PC-3 (cell line): ENCODE data around the gene SUMO3. TPM values are rescaled to one million over a fixed set of nuclear protein-coding genes. Genes with fewer than 3 reads are reported as not detected.

ENCODE experiments used
- ATAC-seq: fragments of 200-7000 bp; cut with Tn5 transposase; 2 replicates; pipeline ENCODE4 v1.9.1; 2020; ENCODE audit warnings: mild to moderate bottlenecking, moderate library complexity
- BruUV-seq: library from RNA; stranded (reverse); fragments of 400-500 nt; replicated peaks from 2 replicates; lab custom pipeline; 2021; lab: Mats Ljungman, UMichigan
- CTCF ChIA-PET: fragments of 300-600 bp; sonication (Branson Sonifier 250); formaldehyde crosslinking; loops from one replicate; lab custom pipeline; 2022; ENCODE audit warnings: antibody characterized with exemption; lab: Charles Lee
- POLR2A ChIA-PET: fragments of 300-600 bp; sonication (Branson Sonifier 250); formaldehyde crosslinking; loops from one replicate; lab custom pipeline; 2022; ENCODE audit warnings: antibody characterized with exemption; ENCODE audit not compliant: unreplicated experiment; lab: Charles Lee
- DNase-seq: peaks from one replicate; pipeline ENCODE4 v3.0.0-alpha.2; 2015
- H2AFZ ChIP-seq: fragments of 300-600 bp; sonication (generic); 2 replicates; pipeline ENCODE4 v1.6.0; 2016; ENCODE audit warnings: antibody characterized with exemption, low read length
- H3F3A ChIP-seq: fragments of 300-600 bp; sonication (generic); one replicate; pipeline ENCODE4 v1.6.0; 2017; ENCODE audit warnings: antibody characterized with exemption, low read length, control low read depth, mild to moderate bottlenecking; ENCODE audit not compliant: unreplicated experiment
- H3K27ac ChIP-seq: fragments of 300-600 bp; sonication (generic); 2 replicates; pipeline ENCODE4 v1.5.1; 2016; ENCODE audit warnings: mild to moderate bottlenecking, low read length
- H3K27me3 ChIP-seq: fragments of 300-600 bp; sonication (generic); 2 replicates; pipeline ENCODE4 v1.6.1; 2016; ENCODE audit warnings: low read length, mixed read lengths
- H3K36me3 ChIP-seq: fragments of 300-600 bp; sonication (generic); 2 replicates; pipeline ENCODE4 v1.6.1; 2016; ENCODE audit warnings: low read depth, mixed run types, low read length, mixed read lengths
- H3K4me1 ChIP-seq: fragments of 300-600 bp; sonication (generic); 2 replicates; pipeline ENCODE4 v1.5.1; 2016; ENCODE audit warnings: low read length; ENCODE audit not compliant: insufficient read depth
- H3K4me2 ChIP-seq: fragments of 300-600 bp; sonication (generic); 2 replicates; pipeline ENCODE4 v1.6.0; 2016; ENCODE audit warnings: low read length
- H3K4me3 ChIP-seq: fragments of 300-600 bp; sonication (generic); 2 replicates; pipeline ENCODE4 v1.5.1; 2016; ENCODE audit warnings: mild to moderate bottlenecking, low read length, mixed read lengths
- H3K79me2 ChIP-seq: fragments of 300-600 bp; sonication (generic); 2 replicates; pipeline ENCODE4 v1.6.1; 2017; ENCODE audit warnings: low read length, mixed read lengths
- H3K9ac ChIP-seq: fragments of 300-600 bp; sonication (generic); 2 replicates; pipeline ENCODE4 v1.6.0; 2016; ENCODE audit warnings: mild to moderate bottlenecking, low read length
- H3K9me2 ChIP-seq: fragments of 300-600 bp; sonication (generic); replicated peaks from 2 replicates; pipeline ENCODE4 v1.6.1; 2016; ENCODE audit warnings: mixed run types, low read length, mixed read lengths
- H3K9me3 ChIP-seq: fragments of 300-600 bp; sonication (generic); 2 replicates; pipeline ENCODE4 v1.6.1; 2016; ENCODE audit warnings: low read length, mixed read lengths
- H4K20me1 ChIP-seq: fragments of 300-600 bp; sonication (generic); 2 replicates; pipeline ENCODE4 v1.6.1; 2016; ENCODE audit warnings: low read length, mixed read lengths
- CTCF ChIP-seq: fragments of 300-600 bp; sonication (generic); conservative IDR thresholded peaks from 2 replicates; pipeline ENCODE4 v1.5.1; 2017; ENCODE audit warnings: antibody characterized with exemption, low read depth, mild to moderate bottlenecking, low read length
- EZH2 ChIP-seq: fragments of 300-600 bp; sonication (generic); IDR thresholded peaks from one replicate; pipeline ENCODE4 v1.6.1; 2017; ENCODE audit warnings: antibody characterized with exemption, mild to moderate bottlenecking, low read length; ENCODE audit not compliant: unreplicated experiment
- EZH2phosphoT487 ChIP-seq: fragments of 300-600 bp; sonication (generic); IDR thresholded peaks from 2 replicates; pipeline ENCODE4 v1.6.1; 2018; ENCODE audit warnings: mild to moderate bottlenecking, antibody characterized with exemption, low read length, borderline replicate concordance
- intact Hi-C: fragments of 100-400 bp; cut with micrococcal nuclease; formaldehyde crosslinking; loops from 2 replicates; pipeline ENCODE4 v1.9.0; 2023
- total RNA-seq: library from RNA; depleted of rRNA; stranded (reverse); fragments of >200 nt; gene quantifications from 2 replicates; pipeline ENCODE4 v1.2.3, GENCODE V29; 2014

Gene SUMO3
- total RNA-seq, 1 experiment from 2014 or later = 242 TPM

GRCh38 chr21:44845418-44846223 lies 27.8 kb upstream of the SUMO3 start:
- Histone ChIP-seq H3K9me2 (no peaks in the 10 kb centered on the region), H3F3A (no peaks in the 10 kb centered on the region), H3K27me3 (no peaks in the 10 kb centered on the region), H3K4me2 (peak overlapping the region; percentile 66), H2AFZ (peak overlapping the region; percentile 37), H3K27ac (no peak overlapping the region), H3K9me3 (no peaks in the 10 kb centered on the region), H3K9ac (0 out of 2 replicates have a peak overlapping the region, but pooled peaks have one; percentile 0), H3K4me1 (peaks cover 11% of the 10 kb centered on the region), H3K4me3 (peak overlapping the region; percentile 36), H3K36me3 (peaks cover 14% of the 10 kb centered on the region), H4K20me1 (no peaks in the 10 kb centered on the region), H3K79me2 (no peaks in the 10 kb centered on the region)
- ATAC-seq (peak; percentile 74), DNase-seq (peak; percentile 66)
- ChIA-PET CTCF (interaction anchor here (0.6 to 0.8 kb wide), 2 partner anchors 28 to 87 kb away, joined by 4 to 12 read pairs; partner anchors contain the start of gene PTTG1IP), POLR2A (no interaction called here)
- intact Hi-C loops = loop anchor here (2.0 kb wide), 1 partner anchor 45 kb away; the partner anchor contains the start of gene UBE2G2
- TF ChIP-seq EZH2 = no peak
- peak; percentile 68 for TF ChIP-seq CTCF
- no peak for TF ChIP-seq EZH2phosphoT487
- no TSS peak for BruUV-seq

GRCh38 chr21:44844256-44844655 lies 26.4 kb upstream of the SUMO3 start:
- Histone ChIP-seq H3K9me3 (no peaks in the 10 kb centered on the region), H3K4me2 (no peak overlapping the region), H3K9ac (no peak overlapping the region), H3F3A (no peaks in the 10 kb centered on the region), H3K9me2 (no peaks in the 10 kb centered on the region), H3K27ac (no peak overlapping the region), H2AFZ (no peak overlapping the region), H3K4me1 (peaks cover 11% of the 10 kb centered on the region), H3K27me3 (no peaks in the 10 kb centered on the region), H3K36me3 (peaks cover 1% of the 10 kb centered on the region; the same call in 1 of the 2 replicates), H4K20me1 (no peaks in the 10 kb centered on the region), H3K4me3 (no peak overlapping the region), H3K79me2 (no peaks in the 10 kb centered on the region)
- POLR2A ChIA-PET = no interaction called here
- BruUV-seq = no TSS peak
- intact Hi-C loops = no loop called here
- no peak for ATAC-seq
- DNase-seq = no peak
- TF ChIP-seq EZH2 (no peak), EZH2phosphoT487 (no peak), CTCF (no peak)
- CTCF ChIA-PET = no interaction called here
